NCI-H146 treated with DMSO at 0.1 percent for 48 hours (cell line): ENCODE measurements around the gene TFE3.

Experiments used
- DNase-seq: peaks from one replicate; lab custom pipeline; 2025; ENCODE audit not compliant: unreplicated experiment; lab: John Stamatoyannopoulos, UW

The TFE3 gene, protein sequence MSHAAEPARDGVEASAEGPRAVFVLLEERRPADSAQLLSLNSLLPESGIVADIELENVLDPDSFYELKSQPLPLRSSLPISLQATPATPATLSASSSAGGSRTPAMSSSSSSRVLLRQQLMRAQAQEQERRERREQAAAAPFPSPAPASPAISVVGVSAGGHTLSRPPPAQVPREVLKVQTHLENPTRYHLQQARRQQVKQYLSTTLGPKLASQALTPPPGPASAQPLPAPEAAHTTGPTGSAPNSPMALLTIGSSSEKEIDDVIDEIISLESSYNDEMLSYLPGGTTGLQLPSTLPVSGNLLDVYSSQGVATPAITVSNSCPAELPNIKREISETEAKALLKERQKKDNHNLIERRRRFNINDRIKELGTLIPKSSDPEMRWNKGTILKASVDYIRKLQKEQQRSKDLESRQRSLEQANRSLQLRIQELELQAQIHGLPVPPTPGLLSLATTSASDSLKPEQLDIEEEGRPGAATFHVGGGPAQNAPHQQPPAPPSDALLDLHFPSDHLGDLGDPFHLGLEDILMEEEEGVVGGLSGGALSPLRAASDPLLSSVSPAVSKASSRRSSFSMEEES

GRCh38 chrX:49043220-49043986 is at the start of gene TFE3:
TFE3 (minus strand) TSS chrX:49043357; CDS start chrX:49043226, 131 bp downstream.
- peak; percentile 94 for DNase-seq

DNA sequence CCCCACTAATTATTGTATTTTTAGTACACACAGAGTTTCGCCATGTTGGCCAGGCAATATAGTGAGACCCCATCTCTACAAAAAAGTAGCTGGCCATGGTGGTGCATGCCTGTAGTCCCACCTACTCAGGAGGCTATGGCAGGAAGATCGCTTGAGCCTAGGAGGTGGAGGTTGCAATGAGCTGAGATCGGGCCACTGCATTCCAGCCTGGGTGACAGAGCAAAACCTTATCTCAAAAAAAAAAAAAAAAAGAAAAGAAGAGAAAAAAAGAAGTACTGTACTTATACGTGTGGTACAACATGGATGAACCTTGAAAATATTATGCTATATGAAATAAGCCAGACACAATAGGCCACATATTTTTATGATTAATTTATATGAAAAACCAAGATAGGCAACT is 46.4 kb upstream of the TFE3 start:
- no peak for DNase-seq

DNA sequence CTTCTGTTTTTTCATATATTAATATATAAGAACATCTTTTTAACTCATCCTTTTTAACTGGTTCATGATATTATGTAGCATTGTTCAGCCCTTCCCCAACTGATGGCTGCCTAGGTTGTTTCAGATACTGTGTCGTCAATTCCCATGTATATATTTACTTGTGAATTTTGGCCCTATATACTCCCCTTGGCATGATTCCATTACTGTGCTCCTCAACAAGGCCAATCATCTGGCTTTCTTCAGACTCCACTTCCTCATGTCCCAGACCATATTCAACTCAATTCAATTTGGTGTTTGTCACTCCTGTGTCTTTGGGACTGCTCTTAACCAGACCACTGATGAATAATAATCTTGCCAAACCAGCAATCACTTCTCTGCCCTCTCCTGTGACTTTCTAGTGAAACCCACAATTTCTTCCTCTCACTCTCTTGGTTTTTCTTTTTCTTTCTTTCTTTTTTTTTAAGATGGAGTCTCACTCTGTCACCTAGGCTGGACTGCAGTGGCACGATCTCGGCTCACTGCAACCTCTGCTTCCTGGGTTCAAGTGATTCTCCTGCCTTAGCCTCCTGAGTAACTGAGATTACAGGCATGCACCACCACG is 39.2 kb upstream of the TFE3 start:
- no peak for DNase-seq

- DNase-seq = peak; percentile 26
Observed at GRCh38 chrX:49079489-49080428, 36.6 kb upstream of the TFE3 start, which contains the start of gene WDR45. WDR45 (minus strand) TSS chrX:49079887; CDS start chrX:49078095, 1,792 bp downstream.

DNA sequence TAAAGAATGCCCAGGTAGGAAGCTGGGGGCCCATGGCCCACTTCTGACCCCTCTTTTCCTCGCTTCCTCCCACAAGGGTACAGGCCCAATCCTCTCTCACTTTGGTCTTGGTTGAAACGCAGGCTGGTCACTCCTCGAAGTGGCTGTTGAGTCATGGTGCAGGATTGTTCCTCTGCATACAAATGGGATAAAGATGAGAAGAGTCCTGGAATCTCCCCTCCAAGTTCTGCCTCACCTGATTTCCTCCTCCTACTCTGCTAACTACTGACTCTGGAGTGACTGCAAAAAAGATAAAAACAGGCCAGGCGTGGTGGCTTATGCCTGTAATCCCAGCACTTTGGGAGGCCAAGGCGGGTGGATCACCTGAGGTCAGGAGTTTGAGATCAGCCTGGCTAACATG is 34.8 kb upstream of the TFE3 start:
- DNase-seq = no peak

DNA sequence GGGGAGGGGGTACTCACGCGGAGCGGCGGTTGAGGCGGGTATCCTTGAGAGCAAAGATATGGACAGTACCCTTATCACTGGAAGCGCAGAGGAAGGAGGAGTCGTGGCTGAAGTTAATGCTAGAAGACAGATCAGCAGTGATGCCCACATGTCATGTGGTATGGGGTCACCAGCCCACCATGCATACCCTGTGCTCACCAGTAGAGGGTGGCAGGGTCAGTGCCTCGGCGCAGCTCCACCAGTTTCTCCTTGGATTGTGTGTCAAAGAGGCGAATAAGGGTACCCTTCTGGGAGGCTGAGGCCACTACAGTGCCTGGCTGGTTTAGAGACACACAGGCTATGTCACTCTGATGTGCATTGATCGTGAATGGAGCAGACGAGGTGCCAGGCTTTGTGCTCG is 32.2 kb upstream of the TFE3 start:
- no peak for DNase-seq

DNA sequence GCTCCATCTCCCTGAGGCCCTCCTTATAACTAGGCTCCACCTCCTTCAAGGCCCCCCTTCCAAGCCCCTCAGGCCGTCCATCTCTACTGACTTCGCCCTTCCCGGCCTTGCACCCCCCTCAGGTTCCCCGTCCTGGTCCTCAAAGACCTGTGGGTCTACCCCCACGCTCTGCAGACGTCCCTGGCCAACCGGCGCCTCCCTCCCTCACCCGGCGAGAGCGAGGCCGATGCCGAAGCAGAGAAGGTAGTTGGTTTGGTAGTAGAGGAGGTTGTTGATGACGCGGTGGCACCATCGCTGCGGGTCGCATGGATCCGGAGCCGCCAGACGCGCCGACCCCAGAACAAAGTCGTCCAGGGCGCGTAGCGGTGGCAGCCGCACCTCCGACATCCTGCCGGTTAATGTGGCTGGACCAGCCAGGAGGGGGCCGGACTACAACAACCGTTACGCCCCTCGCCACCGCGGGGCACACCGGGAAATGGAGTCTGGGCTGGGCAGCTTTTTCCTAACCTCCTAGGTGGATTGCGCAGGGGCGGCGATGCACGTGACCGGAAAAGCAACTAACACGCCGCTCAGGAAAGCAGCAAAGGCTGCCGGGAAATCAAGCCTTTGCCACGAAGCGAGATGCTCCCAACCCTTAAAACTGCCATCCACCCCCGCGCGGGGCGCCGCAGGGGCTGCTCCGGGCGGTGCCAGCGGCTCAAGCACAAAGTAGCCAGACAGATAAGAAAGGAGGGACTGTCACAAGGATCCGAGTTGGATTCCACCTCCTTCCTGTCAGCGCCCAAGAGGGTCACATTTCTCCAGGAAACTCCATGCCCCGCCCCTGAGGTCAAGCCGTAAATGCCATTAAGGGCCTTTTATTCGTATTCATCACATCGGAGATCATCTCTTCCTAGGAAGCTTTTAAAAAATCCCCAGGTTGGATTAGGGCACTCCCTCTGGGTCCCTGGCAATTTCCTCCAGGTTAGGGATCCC is 30.7 kb upstream of the TFE3 start, which contains the start of gene PRAF2:
PRAF2 (minus strand) TSS at position 402 of the 975 bp plus-strand sequence; CDS start at position 387, 15 bp downstream.
- DNase-seq = peak; percentile 77

DNA sequence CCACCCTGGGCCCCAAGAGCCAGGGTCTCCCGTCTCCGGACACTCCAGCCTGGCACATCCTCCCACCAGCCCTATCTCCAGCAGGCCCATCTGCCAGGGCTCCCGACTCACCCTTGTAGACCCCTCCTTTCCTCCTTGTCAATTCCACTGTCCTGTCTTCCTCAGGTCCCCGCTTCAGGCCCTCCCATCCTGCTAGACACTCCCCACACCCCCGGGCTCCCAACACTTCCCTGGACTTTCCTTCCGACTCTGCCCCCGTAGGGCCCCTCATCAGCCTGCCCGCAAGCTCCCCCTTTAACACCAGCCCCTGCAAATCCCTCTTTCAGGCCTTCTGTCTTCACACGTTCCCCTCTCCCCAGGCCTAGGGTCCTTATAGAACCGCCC is 29.5 kb upstream of the TFE3 start:
- DNase-seq = no peak

DNA sequence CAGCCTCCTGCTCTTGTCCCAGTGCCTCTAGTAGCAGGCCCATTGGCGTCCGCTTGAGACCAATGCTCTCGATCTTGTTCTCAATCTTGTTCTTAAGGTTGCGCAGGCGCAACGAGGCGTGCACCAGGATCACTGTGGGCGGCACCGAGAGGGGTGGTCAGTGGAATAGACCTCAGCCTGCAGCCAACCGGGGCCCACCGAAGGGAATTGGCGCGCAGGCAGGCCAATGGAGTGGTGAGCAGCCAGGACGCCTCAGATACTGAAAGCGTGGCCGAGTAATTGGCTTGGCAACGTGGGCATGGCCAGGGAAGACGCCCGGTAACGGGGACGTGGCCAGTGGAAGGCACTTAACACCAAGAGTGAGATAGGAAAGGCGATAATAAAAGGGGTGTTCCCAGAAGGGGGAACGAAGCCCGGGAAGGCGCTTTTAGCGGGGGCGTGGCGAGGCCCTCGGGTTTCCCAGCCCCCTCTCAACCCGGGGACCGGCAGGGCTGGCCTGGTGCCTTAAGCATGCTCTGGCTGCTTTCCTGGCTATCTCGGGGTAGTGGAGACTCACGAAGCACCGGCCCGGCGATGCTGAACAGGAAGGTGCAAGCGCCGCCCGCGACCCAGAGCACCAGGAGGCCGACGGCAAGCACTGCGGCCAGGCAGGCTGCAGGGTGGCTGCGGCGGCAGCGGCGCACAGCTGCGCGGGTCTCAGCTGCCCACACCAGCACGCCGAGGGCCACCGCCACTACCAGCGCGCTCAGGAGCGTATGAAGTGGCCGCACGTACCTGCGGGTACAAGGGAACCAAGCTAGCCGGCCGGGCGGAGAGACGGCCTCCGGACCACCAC is 28.9 kb upstream of the TFE3 start:
- no peak for DNase-seq

GRCh38 chrX:49070988-49071387 is 27.8 kb upstream of the TFE3 start:
- DNase-seq = no peak

GRCh38 chrX:49069038-49069437 is 25.9 kb upstream of the TFE3 start:
- DNase-seq = no peak

DNA sequence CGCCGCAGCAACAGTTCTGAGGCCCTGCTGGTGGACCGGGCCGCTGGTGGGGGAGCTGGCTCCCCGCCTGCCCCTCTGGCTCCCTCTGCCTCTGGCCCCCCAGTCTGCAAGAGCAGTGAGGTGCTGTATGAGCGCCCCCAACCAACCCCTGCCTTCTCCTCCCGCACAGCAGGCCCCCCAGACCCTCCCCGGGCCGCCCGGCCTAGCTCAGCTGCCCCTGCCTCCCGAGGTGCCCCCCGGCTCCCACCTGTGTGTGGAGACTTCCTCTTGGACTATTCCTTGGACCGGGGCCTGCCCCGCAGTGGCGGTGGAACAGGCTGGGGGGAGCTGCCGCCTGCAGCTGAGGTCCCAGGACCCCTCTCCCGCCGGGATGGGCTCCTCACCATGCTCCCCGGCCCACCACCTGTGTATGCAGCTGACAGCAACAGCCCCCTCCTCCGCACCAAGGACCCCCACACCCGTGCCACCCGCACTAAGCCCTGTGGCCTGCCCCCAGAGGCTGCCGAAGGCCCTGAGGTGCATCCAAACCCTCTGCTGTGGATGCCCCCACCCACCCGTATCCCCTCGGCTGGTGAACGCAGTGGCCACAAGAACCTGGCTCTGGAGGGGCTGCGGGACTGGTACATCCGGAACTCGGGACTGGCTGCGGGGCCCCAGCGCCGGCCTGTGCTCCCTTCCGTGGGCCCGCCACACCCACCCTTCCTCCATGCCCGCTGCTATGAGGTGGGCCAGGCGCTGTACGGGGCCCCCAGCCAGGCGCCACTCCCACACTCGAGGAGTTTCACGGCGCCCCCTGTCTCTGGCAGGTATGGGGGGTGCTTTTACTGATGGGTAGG is 24.3 kb upstream of the TFE3 start:
- DNase-seq = no peak

DNA sequence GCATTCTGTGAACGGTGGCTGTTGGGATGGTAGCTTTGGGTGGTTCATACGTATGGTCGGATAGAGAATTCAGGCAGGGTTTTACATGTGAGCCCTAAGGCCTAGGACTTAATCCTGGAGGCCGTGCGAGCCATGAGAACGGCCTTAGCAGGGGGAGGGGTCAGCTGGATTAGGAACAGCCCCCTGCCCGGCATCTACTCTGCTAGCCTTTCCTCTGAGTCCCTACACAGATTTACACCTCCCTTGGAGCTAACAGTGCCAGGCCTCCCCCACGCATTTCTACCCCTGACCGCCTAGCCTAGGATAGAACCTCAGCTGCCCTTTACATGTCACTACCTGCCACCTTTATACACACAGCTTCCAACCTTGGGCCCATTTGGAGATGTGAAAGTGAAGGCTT is 23.5 kb upstream of the TFE3 start:
- DNase-seq = no peak

DNA sequence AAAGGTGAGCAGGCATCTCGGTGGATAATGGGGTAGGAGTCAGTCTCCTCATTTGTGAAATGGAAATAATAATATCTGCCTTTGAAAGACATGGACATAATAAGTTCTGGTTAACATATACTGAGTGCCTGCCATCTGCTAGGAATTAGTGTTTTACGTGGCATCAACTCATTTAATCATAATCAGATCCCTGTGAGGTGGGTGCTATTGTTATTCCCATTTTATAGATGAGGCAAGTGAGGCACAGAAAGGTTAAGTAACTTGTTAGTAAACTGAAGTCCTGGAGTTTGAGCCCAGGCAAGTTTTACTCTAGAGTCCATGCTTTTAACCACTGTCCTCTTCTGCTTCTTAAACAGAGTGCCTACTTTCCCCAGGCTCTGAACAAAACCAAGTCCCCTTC is 23.1 kb upstream of the TFE3 start:
- DNase-seq = no peak

DNA sequence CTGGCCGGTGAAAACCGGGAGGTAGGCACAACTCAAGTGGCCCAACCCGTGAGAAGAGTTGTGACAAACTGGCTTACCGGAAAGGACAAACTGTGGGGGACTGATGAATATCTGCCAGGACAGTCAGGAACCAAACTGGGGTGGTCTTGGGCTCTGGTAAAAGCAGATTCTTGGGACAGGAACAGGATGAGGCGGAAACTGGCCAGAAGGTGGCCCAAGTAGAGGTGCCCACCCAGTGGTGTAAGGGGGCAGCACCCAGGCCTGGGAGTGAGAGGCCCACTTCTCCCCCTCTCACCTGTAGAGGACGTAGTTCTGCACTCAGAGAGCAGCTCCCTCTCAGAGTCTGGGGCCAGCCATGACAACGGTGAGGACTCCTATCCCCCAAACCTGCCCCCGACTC is 21.6 kb upstream of the TFE3 start:
- no peak for DNase-seq

DNA sequence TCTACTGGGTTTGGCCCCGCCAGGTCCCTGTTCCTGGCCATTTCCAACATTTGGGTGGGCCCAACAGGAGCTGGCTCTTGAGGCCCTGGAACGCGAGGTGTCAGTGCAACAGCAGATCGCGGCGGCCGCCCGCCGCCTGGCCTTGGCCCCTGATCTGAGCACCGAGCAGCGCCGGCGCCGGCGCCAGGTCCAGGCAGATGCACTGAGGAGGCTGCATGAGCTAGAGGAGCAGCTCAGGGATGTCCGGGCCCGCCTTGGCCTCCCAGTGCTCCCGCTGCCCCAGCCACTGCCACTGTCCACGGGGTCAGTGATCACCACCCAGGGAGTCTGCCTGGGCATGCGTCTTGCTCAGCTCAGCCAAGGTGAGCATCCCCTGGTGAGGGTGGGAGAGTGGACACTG is 21.1 kb upstream of the TFE3 start:
- no peak for DNase-seq

- DNase-seq = no peak
Observed at GRCh38 chrX:49063715-49064114, 20.6 kb upstream of the TFE3 start.
